NCI-H345 treated with DMSO at 0.1 percent for 48 hours (cell line): ENCODE results near the gene NSMCE1.

ENCODE experiments used
- DNase-seq: peaks from one replicate; lab custom pipeline; 2025; ENCODE audit not compliant: unreplicated experiment; lab: John Stamatoyannopoulos, UW

NSMCE1 gene

GRCh38 chr16:27268376-27269299 is at the start of gene NSMCE1:
NSMCE1 (minus strand) TSS chr16:27268772; CDS start chr16:27257570, 11,202 bp downstream.
- DNase-seq, result peak; percentile 82

- no peak for DNase-seq
These were observed 49.3 kb upstream of the NSMCE1 start for GRCh38 chr16:27317738-27318391.

GRCh38 chr16:27317320-27317719 is 48.7 kb upstream of the NSMCE1 start:
- DNase-seq, result no peak

GRCh38 chr16:27316038-27316680 is 47.6 kb upstream of the NSMCE1 start:
- no peak for DNase-seq

- DNase-seq, result no peak
These were observed 46.9 kb upstream of the NSMCE1 start for GRCh38 chr16:27315333-27316037.

- DNase-seq, result no peak
These were observed 46.4 kb upstream of the NSMCE1 start for GRCh38 chr16:27314986-27315332.

- DNase-seq, result no peak
These were observed 45.7 kb upstream of the NSMCE1 start for GRCh38 chr16:27314161-27314723.

GRCh38 chr16:27313422-27314160 is 45.0 kb upstream of the NSMCE1 start, which contains the start of gene IL4R:
IL4R (plus strand) TSS chr16:27313974; CDS start chr16:27340204, 26,230 bp downstream.
- no peak for DNase-seq

GRCh38 chr16:27312580-27313421 is 44.2 kb upstream of the NSMCE1 start:
- no peak for DNase-seq

- DNase-seq, result no peak
These were observed 43.3 kb upstream of the NSMCE1 start for GRCh38 chr16:27311897-27312303.

- DNase-seq, result no peak
These were observed 42.9 kb upstream of the NSMCE1 start for GRCh38 chr16:27311448-27311830.

GRCh38 chr16:27310576-27311447 is 42.2 kb upstream of the NSMCE1 start:
- no peak for DNase-seq

- no peak for DNase-seq
These were observed 40.2 kb upstream of the NSMCE1 start for GRCh38 chr16:27308792-27309191.

- no peak for DNase-seq
These were observed 37.4 kb upstream of the NSMCE1 start for GRCh38 chr16:27305839-27306442.

- no peak for DNase-seq
These were observed 36.5 kb upstream of the NSMCE1 start for GRCh38 chr16:27304881-27305745.

GRCh38 chr16:27304102-27304501 is 35.5 kb upstream of the NSMCE1 start:
- no peak for DNase-seq
